ENCODE data around the gene ZNF529. TPM values are rescaled to one million over a fixed set of nuclear protein-coding genes. Genes with fewer than 3 reads are reported as not detected.

The ZNF529 gene
- total RNA-seq, 6 experiments from 2014 or later: 5.5 to 8.7 (median 7.5) TPM

GRCh38 chr19:36501973-36502372 lies 71.1 kb downstream of the ZNF529 start:
- H3K4me3 Mint-ChIP-seq: no peak overlapping the region
- peaks cover 84% of the 10 kb centered on the region for H3K9me3 Mint-ChIP-seq
- no peak for DNase-seq
- H3K27me3 Mint-ChIP-seq (ENCODE audit: insufficient read depth): no peaks in the 10 kb centered on the region
- H3K36me3 Mint-ChIP-seq (ENCODE audit: low read depth): peaks cover 27% of the 10 kb centered on the region
- H3K4me1 Mint-ChIP-seq (ENCODE audit: low read depth): no peaks in the 10 kb centered on the region
- no peak for TF ChIP-seq CTCF (IDR thresholded peaks at IDR 0.05)
- H3K27ac Mint-ChIP-seq: no peak overlapping the region

- Mint-ChIP-seq H3K36me3 (ENCODE audit: low read depth) (peaks cover 19% of the 10 kb centered on the region), H3K27me3 (ENCODE audit: insufficient read depth) (no peaks in the 10 kb centered on the region), H3K4me1 (ENCODE audit: low read depth) (no peaks in the 10 kb centered on the region), H3K4me3 (no peak overlapping the region), H3K27ac (no peak overlapping the region), H3K9me3 (peaks cover 52% of the 10 kb centered on the region)
- DNase-seq: no peak
- no peak for TF ChIP-seq CTCF (IDR thresholded peaks at IDR 0.05)
Observed at GRCh38 chr19:36497001-36497400, 76.1 kb downstream of the ZNF529 start.

Other genes starting within 250 kb of the ZNF529 start
- gene ZFP14, start 194.1 kb downstream of the ZNF529 start, total RNA-seq (2021; fragmentation: NEBNext Ultra II Directional; extraction: Animal tissue kit (Norgen Biotek cat#: 25700)): 1 to 10 TPM; 1.1 to 2.1 (median 1.5) TPM
- 1 to 10 TPM; 1.7 to 3.9 (median 3.4) TPM for gene ZFP82, start 154.6 kb downstream of the ZNF529 start, total RNA-seq (2021; fragmentation: NEBNext Ultra II Directional; extraction: Animal tissue kit (Norgen Biotek cat#: 25700))
- gene ZNF566, start 83.7 kb downstream of the ZNF529 start, total RNA-seq (2021; fragmentation: NEBNext Ultra II Directional; extraction: Animal tissue kit (Norgen Biotek cat#: 25700)): 1 to 10 TPM; 5.2 to 6.7 (median 6.0) TPM
- gene ZNF260, start 45.0 kb downstream of the ZNF529 start, total RNA-seq (2021; fragmentation: NEBNext Ultra II Directional; extraction: Animal tissue kit (Norgen Biotek cat#: 25700)): 10 to 100 TPM in 2 of 6 experiments, 1 to 10 TPM in 4; 9.2 to 11.9 (median 9.8) TPM
- 1 to 10 TPM; 1.5 to 3.6 (median 2.5) TPM for gene ZNF382, start 32.0 kb upstream of the ZNF529 start, total RNA-seq (2021; fragmentation: NEBNext Ultra II Directional; extraction: Animal tissue kit (Norgen Biotek cat#: 25700))
- gene ZNF461, start 93.5 kb upstream of the ZNF529 start, total RNA-seq (2021; fragmentation: NEBNext Ultra II Directional; extraction: Animal tissue kit (Norgen Biotek cat#: 25700)): 1 to 10 TPM; 4.6 to 6.9 (median 6.5) TPM
- 1 to 10 TPM; 2.9 to 5.8 (median 4.2) TPM for gene ZNF567, start 114.3 kb upstream of the ZNF529 start, total RNA-seq (2021; fragmentation: NEBNext Ultra II Directional; extraction: Animal tissue kit (Norgen Biotek cat#: 25700))
- 1 to 10 TPM; 1.7 to 2.5 (median 1.9) TPM for gene ZNF850, start 199.5 kb upstream of the ZNF529 start, total RNA-seq (2021; fragmentation: NEBNext Ultra II Directional; extraction: Animal tissue kit (Norgen Biotek cat#: 25700))